Activated CD4-positive, alpha-beta T cell treated with anti-CD3 and anti-CD28 coated beads, Interleukin-2, amount 10 ng/mL, durations not matched to agents 7 days and 5 days (primary cell): ENCODE measurements around the gene FAM217A. TPM values are rescaled to one million over a fixed set of nuclear protein-coding genes. Genes with fewer than 3 reads are reported as not detected.
"Not testable (repeated sequence)": the region's sequence is repeated elsewhere in the genome, so short reads cannot be mapped to it uniquely, and the experiment has no call there.

ENCODE experiments used
- CTCF ChIA-PET: fragments of 350-600 bp; sonication (Branson Sonifier 250); formaldehyde crosslinking; loops from one replicate; lab custom pipeline; 2021; ENCODE audit warnings: antibody characterized with exemption; lab: Charles Lee
- POLR2A ChIA-PET: fragments of 350-600 bp; sonication (Branson Sonifier 250); formaldehyde crosslinking; loops from one replicate; lab custom pipeline; 2021; ENCODE audit warnings: antibody characterized with exemption; lab: Charles Lee
- DNase-seq: peaks from one replicate; pipeline ENCODE4 v3.0.0-alpha.2; 2020
- H3K27ac Mint-ChIP-seq: one replicate; pipeline ENCODE4 v1.8.0; 2021; ENCODE audit warnings: mild to moderate bottlenecking, moderate library complexity, mixed read lengths
- H3K27me3 Mint-ChIP-seq: one replicate; pipeline ENCODE4 v1.8.0; 2021; ENCODE audit warnings: mixed read lengths
- H3K36me3 Mint-ChIP-seq: one replicate; pipeline ENCODE4 v1.8.0; 2021; ENCODE audit warnings: low read depth, mixed read lengths
- H3K4me1 Mint-ChIP-seq: one replicate; pipeline ENCODE4 v1.8.0; 2021; ENCODE audit warnings: mixed read lengths
- H3K4me3 Mint-ChIP-seq: one replicate; pipeline ENCODE4 v1.8.0; 2021; ENCODE audit warnings: mild to moderate bottlenecking, moderate library complexity, mixed read lengths
- H3K9me3 Mint-ChIP-seq: one replicate; pipeline ENCODE4 v1.8.0; 2021; ENCODE audit warnings: mixed read lengths
- total RNA-seq, 2 experiments: library from RNA; stranded (reverse); gene quantifications; one replicate each; pipeline ENCODE4 v1.2.3, GENCODE V29; 2021

Gene FAM217A
- total RNA-seq, 2 experiments from 2014 or later = not detected

GRCh38 chr6:4105980-4106536 lies 27.1 kb upstream of the FAM217A start:
- Mint-ChIP-seq H3K4me3 (no peak overlapping the region), H3K27me3 (peaks cover 24% of the 10 kb centered on the region), H3K27ac (no peak overlapping the region), H3K4me1 (no peaks in the 10 kb centered on the region), H3K9me3 (no peaks in the 10 kb centered on the region), H3K36me3 (no peaks in the 10 kb centered on the region)
- CTCF ChIA-PET = no interaction called here
- no peak for DNase-seq
- POLR2A ChIA-PET = no interaction called here

- DNase-seq = no peak
- peaks cover 13% of the 10 kb centered on the region for H3K27me3 Mint-ChIP-seq
- H3K36me3 Mint-ChIP-seq = no peaks in the 10 kb centered on the region
- POLR2A ChIA-PET = no interaction called here
- H3K4me1 Mint-ChIP-seq = no peaks in the 10 kb centered on the region
- no peak overlapping the region for H3K27ac Mint-ChIP-seq
- H3K4me3 Mint-ChIP-seq = no peak overlapping the region
- CTCF ChIA-PET = interaction anchor here (0.6 kb wide), 1 partner anchor 1109 kb away, joined by 3 read pairs; no protein-coding TSS in a partner anchor
- H3K9me3 Mint-ChIP-seq = no peaks in the 10 kb centered on the region
Measured at GRCh38 chr6:4103929-4104328, 25.0 kb upstream of the FAM217A start.

GRCh38 chr6:4102687-4103244 lies 23.8 kb upstream of the FAM217A start:
- ChIA-PET CTCF (interaction anchor here (1.4 kb wide), 1 partner anchor 12 kb away, joined by 3 read pairs; no protein-coding TSS in a partner anchor), POLR2A (no interaction called here)
- peaks cover 7% of the 10 kb centered on the region for H3K27me3 Mint-ChIP-seq
- DNase-seq = no peak
- H3K27ac Mint-ChIP-seq = no peak overlapping the region
- no peaks in the 10 kb centered on the region for H3K36me3 Mint-ChIP-seq
- no peaks in the 10 kb centered on the region for H3K4me1 Mint-ChIP-seq
- no peaks in the 10 kb centered on the region for H3K9me3 Mint-ChIP-seq
- H3K4me3 Mint-ChIP-seq = no peak overlapping the region

- no peak for DNase-seq
- no peaks in the 10 kb centered on the region for H3K9me3 Mint-ChIP-seq
- no peak overlapping the region for H3K4me3 Mint-ChIP-seq
- ChIA-PET CTCF (no interaction called here), POLR2A (no interaction called here)
- no peaks in the 10 kb centered on the region for H3K36me3 Mint-ChIP-seq
- H3K27me3 Mint-ChIP-seq = no peaks in the 10 kb centered on the region
- no peak overlapping the region for H3K27ac Mint-ChIP-seq
- H3K4me1 Mint-ChIP-seq = no peaks in the 10 kb centered on the region
Measured at GRCh38 chr6:4101298-4101697, 22.4 kb upstream of the FAM217A start.

- POLR2A ChIA-PET = no interaction called here
- no peak for DNase-seq
- CTCF ChIA-PET = no interaction called here
- H3K4me3 Mint-ChIP-seq = no peak overlapping the region
- no peaks in the 10 kb centered on the region for H3K36me3 Mint-ChIP-seq
- H3K9me3 Mint-ChIP-seq = no peaks in the 10 kb centered on the region
- H3K27ac Mint-ChIP-seq = no peak overlapping the region
- H3K27me3 Mint-ChIP-seq = no peaks in the 10 kb centered on the region
- H3K4me1 Mint-ChIP-seq = no peaks in the 10 kb centered on the region
Measured at GRCh38 chr6:4100655-4101054, 21.7 kb upstream of the FAM217A start.

GRCh38 chr6:4093288-4093687 lies 14.4 kb upstream of the FAM217A start:
- ChIA-PET CTCF (interaction anchor here (0.7 to 0.8 kb wide), 2 partner anchors 11 to 805 kb away, joined by 3 to 4 read pairs; no protein-coding TSS in a partner anchor), POLR2A (no interaction called here)
- Mint-ChIP-seq H3K36me3 (no peaks in the 10 kb centered on the region), H3K4me3 (no peak overlapping the region), H3K27me3 (no peaks in the 10 kb centered on the region), H3K4me1 (no peaks in the 10 kb centered on the region), H3K9me3 (no peaks in the 10 kb centered on the region), H3K27ac (no peak overlapping the region)
- no peak for DNase-seq

- DNase-seq = no peak
- CTCF ChIA-PET = no interaction called here
- Mint-ChIP-seq H3K4me1 (no peaks in the 10 kb centered on the region), H3K27ac (no peak overlapping the region), H3K9me3 (no peaks in the 10 kb centered on the region), H3K27me3 (no peaks in the 10 kb centered on the region), H3K36me3 (no peaks in the 10 kb centered on the region), H3K4me3 (no peak overlapping the region)
- POLR2A ChIA-PET = no interaction called here
Measured at GRCh38 chr6:4091941-4092340, 13.0 kb upstream of the FAM217A start.

GRCh38 chr6:4090043-4090442 lies 11.1 kb upstream of the FAM217A start:
- H3K4me1 Mint-ChIP-seq, H3K36me3 Mint-ChIP-seq, H3K27ac Mint-ChIP-seq, H3K4me3 Mint-ChIP-seq, DNase-seq, POLR2A ChIA-PET, H3K27me3 Mint-ChIP-seq, H3K9me3 Mint-ChIP-seq: not testable (repeated sequence)
- CTCF ChIA-PET = interaction anchor here (0.8 to 1.3 kb wide), 3 partner anchors 12 to 68 kb away, joined by 3 to 4 read pairs (median 3); no protein-coding TSS in a partner anchor

GRCh38 chr6:4088704-4089103 lies 9.8 kb upstream of the FAM217A start:
- ChIA-PET CTCF (interaction anchor here (0.7 kb wide), 1 partner anchor 91 kb away, joined by 3 read pairs; no protein-coding TSS in a partner anchor), POLR2A (no interaction called here)
- Mint-ChIP-seq H3K36me3 (no peaks in the 10 kb centered on the region), H3K4me1 (no peaks in the 10 kb centered on the region), H3K27me3 (no peaks in the 10 kb centered on the region), H3K27ac (no peak overlapping the region), H3K4me3 (no peak overlapping the region), H3K9me3 (no peaks in the 10 kb centered on the region)
- no peak for DNase-seq

- no peaks in the 10 kb centered on the region for H3K9me3 Mint-ChIP-seq
Measured at GRCh38 chr6:4085332-4085700, 6.4 kb upstream of the FAM217A start.

GRCh38 chr6:4084444-4085331 lies 5.8 kb upstream of the FAM217A start:
- POLR2A ChIA-PET = no interaction called here
- H3K27ac Mint-ChIP-seq = no peak overlapping the region
- H3K36me3 Mint-ChIP-seq = no peaks in the 10 kb centered on the region
- CTCF ChIA-PET = no interaction called here
- H3K4me3 Mint-ChIP-seq = no peak overlapping the region
- DNase-seq = no peak
- H3K9me3 Mint-ChIP-seq = no peaks in the 10 kb centered on the region
- peaks cover under 1% of the 10 kb centered on the region for H3K27me3 Mint-ChIP-seq
- H3K4me1 Mint-ChIP-seq = no peaks in the 10 kb centered on the region

More at GRCh38 chr6:4085332-4085700, 6.4 kb upstream of the FAM217A start:
- Mint-ChIP-seq H3K27ac (no peak overlapping the region), H3K4me1 (no peaks in the 10 kb centered on the region), H3K27me3 (no peaks in the 10 kb centered on the region), H3K36me3 (no peaks in the 10 kb centered on the region), H3K4me3 (no peak overlapping the region)
- no peak for DNase-seq
- CTCF ChIA-PET = interaction anchor here (1.3 kb wide), 1 partner anchor 64 kb away, joined by 3 read pairs; a partner anchor contains a TSS
- POLR2A ChIA-PET = no interaction called here

GRCh38 chr6:4074478-4075235 lies 4.3 kb downstream of the FAM217A start:
- CTCF ChIA-PET = no interaction called here
- POLR2A ChIA-PET = no interaction called here

More at GRCh38 chr6:4074478-4075235, 4.3 kb downstream of the FAM217A start:
- H3K36me3 Mint-ChIP-seq = no peaks in the 10 kb centered on the region
- H3K4me3 Mint-ChIP-seq = no peak overlapping the region
- peaks cover 1% of the 10 kb centered on the region for H3K4me1 Mint-ChIP-seq
- no peaks in the 10 kb centered on the region for H3K9me3 Mint-ChIP-seq
- peaks cover 14% of the 10 kb centered on the region for H3K27me3 Mint-ChIP-seq
- no peak for DNase-seq
- H3K27ac Mint-ChIP-seq = no peak overlapping the region
